NT2/D1 (cell line): ENCODE measurements around the gene CALD1.
A peak's percentile ranks its signal among the peaks of the same experiment; 100 is the strongest.

Experiments
- DNase-seq: peaks from one replicate; pipeline ENCODE4 v3.0.0-alpha.2; 2011; ENCODE audit warnings: low read depth, low spot score
- H3K27me3 ChIP-seq: 2 replicates; pipeline ENCODE4 v1.6.0; 2011; ENCODE audit warnings: mild to moderate bottlenecking; ENCODE audit not compliant: insufficient read length, insufficient read depth
- H3K36me3 ChIP-seq: 2 replicates; pipeline ENCODE4 v1.6.1; 2011; ENCODE audit warnings: mild to moderate bottlenecking, low read length, mixed read lengths; ENCODE audit not compliant: insufficient read depth, insufficient read length
- H3K4me1 ChIP-seq: 2 replicates; pipeline ENCODE4 v1.5.1; 2011; ENCODE audit not compliant: insufficient read depth, insufficient read length
- H3K4me3 ChIP-seq: 2 replicates; pipeline ENCODE4 v1.5.1; 2011; ENCODE audit warnings: low read depth; ENCODE audit not compliant: insufficient read length
- H3K9ac ChIP-seq: 2 replicates; pipeline ENCODE4 v1.6.0; 2011; ENCODE audit warnings: low read depth; ENCODE audit not compliant: insufficient read length
- H3K9me3 ChIP-seq: 2 replicates; pipeline ENCODE4 v1.5.1; 2011; ENCODE audit warnings: mild to moderate bottlenecking, low read length; ENCODE audit not compliant: insufficient read depth
- SUZ12 ChIP-seq: IDR thresholded peaks from 2 replicates; pipeline ENCODE4 v1.6.1; 2011; ENCODE audit not compliant: insufficient read length, insufficient read depth; ENCODE audit errors: extremely low read depth
- YY1 ChIP-seq: IDR thresholded peaks from 2 replicates; pipeline ENCODE4 v1.6.1; 2011; ENCODE audit not compliant: insufficient read length, insufficient read depth
- ZNF274 ChIP-seq: IDR thresholded peaks from 2 replicates; pipeline ENCODE4 v1.6.1; 2011; ENCODE audit warnings: mild to moderate bottlenecking, low read depth, low read length

The CALD1 gene

GRCh38 chr7:134737566-134738345 is 41.7 kb upstream of the CALD1 start:
- H3K4me3 ChIP-seq = no peak overlapping the region
- no peak for DNase-seq
- no peak for TF ChIP-seq ZNF274
- H3K4me1 ChIP-seq = no peaks in the 10 kb centered on the region
- no peaks in the 10 kb centered on the region for H3K36me3 ChIP-seq
- no peaks in the 10 kb centered on the region for H3K27me3 ChIP-seq
- no peak overlapping the region for H3K9ac ChIP-seq
- peaks cover 19% of the 10 kb centered on the region for H3K9me3 ChIP-seq

GRCh38 chr7:134739362-134739761 is 40.1 kb upstream of the CALD1 start:
- DNase-seq = no peak
- peaks cover 19% of the 10 kb centered on the region for H3K9me3 ChIP-seq
- no peak overlapping the region for H3K9ac ChIP-seq
- no peak overlapping the region for H3K4me3 ChIP-seq
- H3K27me3 ChIP-seq = no peaks in the 10 kb centered on the region
- H3K36me3 ChIP-seq = no peaks in the 10 kb centered on the region
- TF ChIP-seq ZNF274 = no peak
- no peak for TF ChIP-seq SUZ12
- no peak for TF ChIP-seq YY1
- H3K4me1 ChIP-seq = no peaks in the 10 kb centered on the region

- Histone ChIP-seq H3K9ac (no peak overlapping the region), H3K36me3 (no peaks in the 10 kb centered on the region), H3K27me3 (no peaks in the 10 kb centered on the region), H3K4me1 (no peaks in the 10 kb centered on the region), H3K4me3 (no peak overlapping the region), H3K9me3 (peaks cover 19% of the 10 kb centered on the region)
- no peak for DNase-seq
- TF ChIP-seq YY1 = no peak
- no peak for TF ChIP-seq ZNF274
- no peak for TF ChIP-seq SUZ12
Observed at GRCh38 chr7:134740376-134740775, 39.1 kb upstream of the CALD1 start.

GRCh38 chr7:134741907-134742635 is 37.4 kb upstream of the CALD1 start:
- no peak for TF ChIP-seq YY1
- H3K9me3 ChIP-seq = peaks cover 19% of the 10 kb centered on the region
- DNase-seq = peak; percentile 76
- no peaks in the 10 kb centered on the region for H3K27me3 ChIP-seq
- no peaks in the 10 kb centered on the region for H3K36me3 ChIP-seq
- no peaks in the 10 kb centered on the region for H3K4me1 ChIP-seq
- no peak overlapping the region for H3K9ac ChIP-seq
- no peak overlapping the region for H3K4me3 ChIP-seq

- Histone ChIP-seq H3K36me3 (no peaks in the 10 kb centered on the region), H3K27me3 (no peaks in the 10 kb centered on the region), H3K4me1 (no peaks in the 10 kb centered on the region), H3K9me3 (peaks cover 19% of the 10 kb centered on the region), H3K4me3 (no peak overlapping the region), H3K9ac (no peak overlapping the region)
- TF ChIP-seq YY1 = no peak
- no peak for TF ChIP-seq ZNF274
- TF ChIP-seq SUZ12 = no peak
- DNase-seq = no peak
Observed at GRCh38 chr7:134742688-134743350, 36.6 kb upstream of the CALD1 start.

GRCh38 chr7:134744569-134744968 is 34.9 kb upstream of the CALD1 start:
- no peak overlapping the region for H3K4me3 ChIP-seq
- H3K4me1 ChIP-seq = no peaks in the 10 kb centered on the region
- TF ChIP-seq ZNF274 = no peak
- no peak for TF ChIP-seq SUZ12
- no peak for TF ChIP-seq YY1
- H3K9me3 ChIP-seq = peaks cover 14% of the 10 kb centered on the region
- no peaks in the 10 kb centered on the region for H3K36me3 ChIP-seq
- H3K9ac ChIP-seq = no peak overlapping the region
- DNase-seq = peak; percentile 54
- no peaks in the 10 kb centered on the region for H3K27me3 ChIP-seq

- no peak for DNase-seq
- Histone ChIP-seq H3K36me3 (no peaks in the 10 kb centered on the region), H3K4me3 (no peak overlapping the region), H3K27me3 (no peaks in the 10 kb centered on the region), H3K9me3 (no peaks in the 10 kb centered on the region), H3K4me1 (no peaks in the 10 kb centered on the region), H3K9ac (no peak overlapping the region)
- no peak for TF ChIP-seq SUZ12
- no peak for TF ChIP-seq YY1
- no peak for TF ChIP-seq ZNF274
Observed at GRCh38 chr7:134747326-134747725, 32.1 kb upstream of the CALD1 start.
